Measurements from ENCODE around the gene ZFHX3.

ZFHX3 gene

GRCh38 chr16:73049091-73049490 lies 1.2 kb upstream of the ZFHX3 start:
- H3K4me3 ChIP-seq (ENCODE audit: low read depth, low read length), result peak overlapping the region; percentile 60
- no peaks in the 10 kb centered on the region for H3K9me3 ChIP-seq
- H3K36me3 ChIP-seq, result no peaks in the 10 kb centered on the region
- no peaks in the 10 kb centered on the region for H3K27me3 ChIP-seq
- no peak for TF ChIP-seq CTCF (IDR thresholded peaks at IDR 0.05; ENCODE audit: low read depth, low read length)
- DNase-seq, result no peak
- peaks cover 67% of the 10 kb centered on the region for H3K4me1 ChIP-seq

- Histone ChIP-seq H3K4me1 (peaks cover 70% of the 10 kb centered on the region), H3K4me3 (ENCODE audit: low read depth, low read length) (peak overlapping the region; percentile 60), H3K9me3 (no peaks in the 10 kb centered on the region), H3K36me3 (no peaks in the 10 kb centered on the region), H3K27me3 (no peaks in the 10 kb centered on the region)
- peak; percentile 47 for DNase-seq
- no peak for TF ChIP-seq CTCF (IDR thresholded peaks at IDR 0.05; ENCODE audit: low read depth, low read length)
Measured at GRCh38 chr16:73048292-73049080, 558 bp upstream of the ZFHX3 start.

GRCh38 chr16:73047221-73047535 lies 750 bp downstream of the ZFHX3 start:
- Histone ChIP-seq H3K4me3 (ENCODE audit: low read depth, low read length) (peak overlapping the region; percentile 60), H3K36me3 (no peaks in the 10 kb centered on the region), H3K27me3 (no peaks in the 10 kb centered on the region), H3K4me1 (peaks cover 57% of the 10 kb centered on the region), H3K9me3 (no peaks in the 10 kb centered on the region)
- no peak for DNase-seq
- TF ChIP-seq CTCF (IDR thresholded peaks at IDR 0.05; ENCODE audit: low read depth, low read length), result no peak

- Histone ChIP-seq H3K36me3 (no peaks in the 10 kb centered on the region), H3K4me3 (ENCODE audit: low read depth, low read length) (no peak overlapping the region), H3K27me3 (no peaks in the 10 kb centered on the region), H3K4me1 (peaks cover 57% of the 10 kb centered on the region), H3K9me3 (no peaks in the 10 kb centered on the region)
- no peak for TF ChIP-seq CTCF (IDR thresholded peaks at IDR 0.05; ENCODE audit: low read depth, low read length)
- DNase-seq, result no peak
Measured at GRCh38 chr16:73046849-73047214, 1.1 kb downstream of the ZFHX3 start.

GRCh38 chr16:73046202-73046848 lies 1.6 kb downstream of the ZFHX3 start:
- Histone ChIP-seq H3K4me3 (ENCODE audit: low read depth, low read length) (no peak overlapping the region), H3K4me1 (peaks cover 54% of the 10 kb centered on the region), H3K9me3 (no peaks in the 10 kb centered on the region), H3K36me3 (no peaks in the 10 kb centered on the region), H3K27me3 (no peaks in the 10 kb centered on the region)
- no peak for TF ChIP-seq CTCF (IDR thresholded peaks at IDR 0.05; ENCODE audit: low read depth, low read length)
- DNase-seq, result no peak

GRCh38 chr16:73043828-73044467 lies 4.0 kb downstream of the ZFHX3 start:
- Histone ChIP-seq H3K4me1 (peaks cover 35% of the 10 kb centered on the region), H3K4me3 (ENCODE audit: low read depth, low read length) (no peak overlapping the region), H3K36me3 (no peaks in the 10 kb centered on the region), H3K27me3 (no peaks in the 10 kb centered on the region), H3K9me3 (no peaks in the 10 kb centered on the region)
- TF ChIP-seq CTCF (IDR thresholded peaks at IDR 0.05; ENCODE audit: low read depth, low read length), result no peak
- DNase-seq, result no peak

All from BE2C (cell line).